GM19324 (cell line): ENCODE data around the gene TM4SF4.
A peak's percentile ranks its signal among the peaks of the same experiment; 100 is the strongest.

ENCODE experiments used
- ATAC-seq: cut with Tn5 transposase; IDR thresholded peaks from one replicate; pipeline ENCODE4 v1.9.1; 2021; ENCODE audit warnings: mild to moderate bottlenecking, moderate library complexity; ENCODE audit not compliant: unreplicated experiment, low FRiP score

The TM4SF4 gene

GRCh38 chr3:149454746-149455145 is 19.8 kb upstream of the TM4SF4 start:
- ATAC-seq = no peak

- ATAC-seq = no peak
These were observed 19.1 kb upstream of the TM4SF4 start for GRCh38 chr3:149455366-149455765.

- ATAC-seq = no peak
These were observed 18.5 kb upstream of the TM4SF4 start for GRCh38 chr3:149455989-149456388.

- no peak for ATAC-seq
These were observed 14.9 kb upstream of the TM4SF4 start for GRCh38 chr3:149459491-149460059.

- ATAC-seq = no peak
These were observed 14.4 kb upstream of the TM4SF4 start for GRCh38 chr3:149460117-149460516.

- ATAC-seq = no peak
These were observed 12.4 kb upstream of the TM4SF4 start for GRCh38 chr3:149462051-149462450.

GRCh38 chr3:149462581-149463011 is 11.9 kb upstream of the TM4SF4 start:
- no peak for ATAC-seq

- ATAC-seq = no peak
These were observed 10.6 kb upstream of the TM4SF4 start for GRCh38 chr3:149463921-149464320.

- no peak for ATAC-seq
These were observed 9.8 kb upstream of the TM4SF4 start for GRCh38 chr3:149464542-149465328.

GRCh38 chr3:149465351-149465883 is 9.1 kb upstream of the TM4SF4 start:
- no peak for ATAC-seq

GRCh38 chr3:149466192-149466591 is 8.3 kb upstream of the TM4SF4 start:
- ATAC-seq = no peak

GRCh38 chr3:149468504-149469212 is 5.8 kb upstream of the TM4SF4 start:
- ATAC-seq = peak; percentile 87

GRCh38 chr3:149470381-149470780 is 4.1 kb upstream of the TM4SF4 start:
- ATAC-seq = no peak

- ATAC-seq = no peak
These were observed 2.3 kb upstream of the TM4SF4 start for GRCh38 chr3:149472030-149472797.

- ATAC-seq = no peak
These were observed 894 bp upstream of the TM4SF4 start for GRCh38 chr3:149473357-149474249.

GRCh38 chr3:149475451-149476060 is 1.1 kb downstream of the TM4SF4 start:
- no peak for ATAC-seq

GRCh38 chr3:149476225-149476624 is 1.7 kb downstream of the TM4SF4 start:
- ATAC-seq = no peak

GRCh38 chr3:149479621-149480325 is 5.3 kb downstream of the TM4SF4 start:
- no peak for ATAC-seq
